Heart right ventricle (tissue), 16 donors: Measurements from ENCODE around the gene DGAT2. TPM values are rescaled to one million over a fixed set of nuclear protein-coding genes. Genes with fewer than 3 reads are reported as not detected.

Experiments
- ATAC-seq, 8 donors: fragments of 200-7000 bp; cut with Tn5 transposase; one replicate each; pipeline ENCODE4 v1.9.1; 2020; ENCODE audit warnings: mild to moderate bottlenecking in 8 of 8, moderate library complexity in 8 of 8, moderate number of reproducible peaks in 1 of 8
- DNase-seq, 2 donors: peaks; one replicate each; pipeline ENCODE4 v3.0.0-alpha.2; 2020
- H3K27ac ChIP-seq, 10 donors: fragments of 200-600 bp; sonication (generic) in 2 of 10; one replicate each; pipeline versions ENCODE4 v1.5.0 to v1.8.0; 2020 to 2022; ENCODE audit warnings: mild to moderate bottlenecking in 3 of 10
- H3K27me3 ChIP-seq, 7 donors: fragments of 200-600 bp; one replicate each; pipeline ENCODE4 v1.8.0; 2021 to 2022; ENCODE audit warnings: mild to moderate bottlenecking in 2 of 7
- H3K36me3 ChIP-seq, 9 donors: fragments of 200-600 bp; sonication (generic) in 1 of 9; one replicate each; pipeline versions ENCODE4 v1.5.0 to v1.8.0; 2020 to 2022; ENCODE audit warnings: mild to moderate bottlenecking in 2 of 9
- H3K4me1 ChIP-seq, 9 donors: fragments of 200-600 bp; sonication (generic) in 1 of 9; one replicate each; pipeline versions ENCODE4 v1.5.0 to v1.8.0; 2020 to 2022; ENCODE audit warnings: mild to moderate bottlenecking in 4 of 9
- H3K4me3 ChIP-seq, 10 donors: fragments of 200-600 bp; sonication (generic) in 2 of 10; one replicate each; pipeline versions ENCODE4 v1.5.0 to v1.8.0; 2020 to 2022; ENCODE audit warnings: mild to moderate bottlenecking in 7 of 10, moderate library complexity in 2 of 10
- H3K9me3 ChIP-seq, 11 donors: fragments of 200-600 bp in 10 of 11; sonication (generic) in 2 of 11; one replicate each; pipeline versions ENCODE4 v1.5.0 to v1.8.0; 2013 to 2022; ENCODE audit warnings: mild to moderate bottlenecking in 2 of 11, control low read depth in 1 of 11, moderate library complexity in 1 of 11
- WGBS, 2 donors: extraction: QIAGEN DNeasy Blood & Tissue Kit; methylation state at CpG; one replicate each; pipeline ENCODE4 v1.1.7; 2013; ENCODE audit warnings: inconsistent platforms in 1 of 2; 5-methylcytosine and 5-hydroxymethylcytosine counted together
- intact Hi-C, 10 donors: fragments of 100-400 bp; cut with DNase I; formaldehyde crosslinking; loops; one replicate each; pipeline versions ENCODE4 v1.11.1 to v1.14.2; 2022
- polyA plus RNA-seq, 2 donors: library from polyadenylated mRNA; stranded (reverse); fragments of 200-250 nt; gene quantifications; one replicate each; pipeline ENCODE4 v1.2.3, GENCODE V29; 2013
- total RNA-seq, 10 donors: library from RNA; stranded (reverse); fragmentation: NEBNext Ultra II Directional in 3 of 10; extraction: Animal tissue kit (Norgen Biotek cat#: 25700) in 3 of 10; gene quantifications; one replicate each; pipeline versions ENCODE4 v1.2.1 to v1.2.4, GENCODE V29; 2021 to 2023
- TF ChIP-seq, protein P1 (sequence below), 9 donors: fragments of 200-600 bp; sonication (generic) in 2 of 9; IDR thresholded peaks; one replicate each; pipeline versions ENCODE4 v1.5.0 to v1.8.0; 2021 to 2022; ENCODE audit warnings: antibody characterized with exemption in 9 of 9, mild to moderate bottlenecking in 5 of 9, moderate library complexity in 1 of 9
- donor health status: Arrhythmogenic right ventricular cardiomyopathy.
- donor health status: ischemic (EF 13 %, LVEDD 7.1; RV severe dilation, severe dysfunction).
- donor health status: healthy with polysubstance abuse.
- donor health status: DM: no; HTN: yes; CAD: no.
- donor health status: DM: no; HTN: no; CAD: no.
- donor health status: ischemic (EF 25% LVEDD 6.9; RV normal size, moderate dysfunction).
- donor health status: ischemic (EF 25% LVEDD 5.7; RV mildly dilated, moderate dysfunction).
- donor health status: healthy.
- donor health status: DM: yes; HTN: yes; CAD: no.
- donor health status: Ischemic cardiomyopathy.
- donor health status: ischemic (EF 35%, LVEDD 5.7; RV mildly dilated, moderate dysfunction).
- donor health status: nonischemic (EF 11% LVEDD 7.7; RV severe dilation, severe dysfunction).
- donor health status: DM: yes; HTN: yes; CAD: no.
- donor health status: PGD.
- donor health status: ischemic (EF 29% LVEDD 5.4; RV normal size, mild dysfunction).
- donor health status: nonischemic (EF 23%, LVEDD 6.1; RV moderate dilation, normal function).

Gene DGAT2
- total and polyA plus RNA-seq, 12 donors, result 6.2 to 24.4 (median 10.6) TPM

DNA sequence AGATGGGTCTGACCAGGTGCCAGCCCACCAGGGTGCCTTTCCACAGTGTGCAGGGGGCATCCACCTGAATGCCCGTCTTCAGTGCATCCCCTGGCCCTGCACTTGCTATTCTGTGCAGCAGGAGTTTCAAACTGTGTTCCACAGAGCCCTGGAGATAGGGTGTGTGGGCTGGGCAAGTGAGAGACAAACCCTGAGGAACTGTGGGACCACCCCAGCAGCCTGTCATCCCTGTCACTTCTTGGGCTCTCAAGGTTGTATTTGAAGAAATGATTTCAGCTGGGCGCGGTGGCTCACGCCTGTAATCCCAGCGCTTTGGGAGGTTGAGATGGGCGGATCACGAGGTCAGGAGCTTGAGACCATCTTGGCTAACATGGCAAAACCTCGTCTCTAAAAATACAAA, 6.4 kb upstream of the DGAT2 start:
- H3K4me3 ChIP-seq, result no peak overlapping the region
- H3K9me3 ChIP-seq, result no peaks in the 10 kb centered on the region
- peaks cover 0 to 24% (median 0%) of the 10 kb centered on the region in 9 donors for H3K4me1 ChIP-seq
- H3K27ac ChIP-seq, result no peak overlapping the region
- TF ChIP-seq, protein P1, sequence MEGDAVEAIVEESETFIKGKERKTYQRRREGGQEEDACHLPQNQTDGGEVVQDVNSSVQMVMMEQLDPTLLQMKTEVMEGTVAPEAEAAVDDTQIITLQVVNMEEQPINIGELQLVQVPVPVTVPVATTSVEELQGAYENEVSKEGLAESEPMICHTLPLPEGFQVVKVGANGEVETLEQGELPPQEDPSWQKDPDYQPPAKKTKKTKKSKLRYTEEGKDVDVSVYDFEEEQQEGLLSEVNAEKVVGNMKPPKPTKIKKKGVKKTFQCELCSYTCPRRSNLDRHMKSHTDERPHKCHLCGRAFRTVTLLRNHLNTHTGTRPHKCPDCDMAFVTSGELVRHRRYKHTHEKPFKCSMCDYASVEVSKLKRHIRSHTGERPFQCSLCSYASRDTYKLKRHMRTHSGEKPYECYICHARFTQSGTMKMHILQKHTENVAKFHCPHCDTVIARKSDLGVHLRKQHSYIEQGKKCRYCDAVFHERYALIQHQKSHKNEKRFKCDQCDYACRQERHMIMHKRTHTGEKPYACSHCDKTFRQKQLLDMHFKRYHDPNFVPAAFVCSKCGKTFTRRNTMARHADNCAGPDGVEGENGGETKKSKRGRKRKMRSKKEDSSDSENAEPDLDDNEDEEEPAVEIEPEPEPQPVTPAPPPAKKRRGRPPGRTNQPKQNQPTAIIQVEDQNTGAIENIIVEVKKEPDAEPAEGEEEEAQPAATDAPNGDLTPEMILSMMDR (IDR thresholded peaks at IDR 0.05), result no peak
- DNase-seq (no peak), ATAC-seq (no peak)
- 92 to 96% methylated on average over 8 of the region's 8 CpGs for WGBS, 2 donors
- H3K27me3 ChIP-seq, result peaks cover 0 to 19% (median 0%) of the 10 kb centered on the region in 7 donors
- no peaks in the 10 kb centered on the region for H3K36me3 ChIP-seq
- intact Hi-C loops, result loop anchor here in 4 of 10 donors (10.0 kb wide), 2 partner anchors 47 to 217 kb away; partner anchors contain the start of gene MOGAT2 (in 2 of the 4)

GRCh38 chr11:75762885-75763284, 5.7 kb upstream of the DGAT2 start:
- peaks cover 1 to 29% (median 4%) of the 10 kb centered on the region in 9 donors for H3K4me1 ChIP-seq
- no peak overlapping the region for H3K4me3 ChIP-seq
- H3K27me3 ChIP-seq, result peaks cover 0 to 19% (median 5%) of the 10 kb centered on the region in 7 donors
- H3K36me3 ChIP-seq, result no peaks in the 10 kb centered on the region
- intact Hi-C loops, result loop anchor here in 4 of 10 donors (10.0 kb wide), 2 partner anchors 48 to 218 kb away; partner anchors contain the start of gene MOGAT2 (in 2 of the 4)
- H3K9me3 ChIP-seq, result no peaks in the 10 kb centered on the region
- DNase-seq (no peak), ATAC-seq (peak in 2 of 8 donors; percentile 30 to 62)
- H3K27ac ChIP-seq, result peak overlapping the region in 1 of 10 donors; percentile 64
- TF ChIP-seq, protein P1 (IDR thresholded peaks at IDR 0.05), result no peak
- WGBS, 2 donors, result 72 to 73% methylated on average over 2 of the region's 2 CpGs

DNA sequence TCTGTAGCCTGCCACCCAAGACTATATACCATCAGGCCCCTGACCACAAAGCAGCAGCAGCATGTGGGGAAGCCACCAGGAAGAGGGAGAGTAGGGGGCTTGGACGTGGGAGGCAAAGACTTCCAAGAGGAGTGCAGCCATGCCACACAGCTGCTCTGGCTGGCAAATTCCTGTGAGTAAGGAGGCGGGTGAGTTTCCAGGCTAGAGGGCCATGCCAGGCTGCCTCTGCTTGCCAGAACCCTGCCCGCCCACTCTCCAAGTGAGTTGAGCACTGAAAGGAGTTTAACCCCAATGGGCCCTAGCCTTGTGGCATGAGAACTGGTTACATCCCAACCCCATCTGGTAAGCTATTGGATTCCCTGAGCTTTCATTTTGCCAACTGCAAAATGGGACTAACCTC, 4.7 kb upstream of the DGAT2 start:
- 62 to 78% methylated on average over 3 of the region's 3 CpGs for WGBS, 2 donors
- no peak overlapping the region for H3K27ac ChIP-seq
- no peak overlapping the region for H3K4me3 ChIP-seq
- no peak for ATAC-seq
- peaks cover 0 to 28% (median 15%) of the 10 kb centered on the region in 7 donors for H3K27me3 ChIP-seq
- no peaks in the 10 kb centered on the region for H3K9me3 ChIP-seq
- H3K36me3 ChIP-seq, result no peaks in the 10 kb centered on the region
- TF ChIP-seq, protein P1 (IDR thresholded peaks at IDR 0.05), result no peak
- peaks cover 5 to 37% (median 13%) of the 10 kb centered on the region in 9 donors for H3K4me1 ChIP-seq
- intact Hi-C loops, result loop anchor here in 4 of 10 donors (10.0 kb wide), 2 partner anchors 49 to 219 kb away; partner anchors contain the start of gene MOGAT2 (in 2 of the 4)
- no peak for DNase-seq

- Histone ChIP-seq H3K4me1 (peaks cover 7 to 45% (median 16%) of the 10 kb centered on the region in 9 donors), H3K4me3 (no peak overlapping the region), H3K27me3 (peaks cover 0 to 30% (median 22%) of the 10 kb centered on the region in 7 donors), H3K36me3 (no peaks in the 10 kb centered on the region), H3K9me3 (no peaks in the 10 kb centered on the region), H3K27ac (no peak overlapping the region)
- intact Hi-C loops, result loop anchor here in 5 of 10 donors (5.0 to 10.0 kb wide), 3 partner anchors 50 to 220 kb away; partner anchors contain the start of gene MOGAT2 (in 2 of the 5)
- 95 to 96% methylated on average over 3 of the region's 3 CpGs for WGBS, 2 donors
- TF ChIP-seq, protein P1 (IDR thresholded peaks at IDR 0.05), result no peak
- ATAC-seq (no peak), DNase-seq (no peak)
These were observed 3.5 kb upstream of the DGAT2 start for GRCh38 chr11:75765116-75765515.
